22Rv1 (cell line): Measurements from ENCODE around the gene ZBBX.

Experiments used
- ZFX ChIP-seq: fragments of 450-650 bp; IDR thresholded peaks from 2 replicates; pipeline ENCODE4 v1.6.1; 2017; ENCODE audit warnings: antibody characterized with exemption, borderline replicate concordance
- TF ChIP-seq, protein P1 (sequence below): fragments of 450-650 bp; IDR thresholded peaks from 2 replicates; pipeline ENCODE4 v1.5.1; 2017; ENCODE audit warnings: mild to moderate bottlenecking

- TF ChIP-seq, protein P1, sequence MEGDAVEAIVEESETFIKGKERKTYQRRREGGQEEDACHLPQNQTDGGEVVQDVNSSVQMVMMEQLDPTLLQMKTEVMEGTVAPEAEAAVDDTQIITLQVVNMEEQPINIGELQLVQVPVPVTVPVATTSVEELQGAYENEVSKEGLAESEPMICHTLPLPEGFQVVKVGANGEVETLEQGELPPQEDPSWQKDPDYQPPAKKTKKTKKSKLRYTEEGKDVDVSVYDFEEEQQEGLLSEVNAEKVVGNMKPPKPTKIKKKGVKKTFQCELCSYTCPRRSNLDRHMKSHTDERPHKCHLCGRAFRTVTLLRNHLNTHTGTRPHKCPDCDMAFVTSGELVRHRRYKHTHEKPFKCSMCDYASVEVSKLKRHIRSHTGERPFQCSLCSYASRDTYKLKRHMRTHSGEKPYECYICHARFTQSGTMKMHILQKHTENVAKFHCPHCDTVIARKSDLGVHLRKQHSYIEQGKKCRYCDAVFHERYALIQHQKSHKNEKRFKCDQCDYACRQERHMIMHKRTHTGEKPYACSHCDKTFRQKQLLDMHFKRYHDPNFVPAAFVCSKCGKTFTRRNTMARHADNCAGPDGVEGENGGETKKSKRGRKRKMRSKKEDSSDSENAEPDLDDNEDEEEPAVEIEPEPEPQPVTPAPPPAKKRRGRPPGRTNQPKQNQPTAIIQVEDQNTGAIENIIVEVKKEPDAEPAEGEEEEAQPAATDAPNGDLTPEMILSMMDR: no peak
- TF ChIP-seq ZFX: no peak
Observed at GRCh38 chr3:167300207-167300606, 79.9 kb downstream of the ZBBX start.
